Activated CD4-positive, CD25-positive, alpha-beta regulatory T cell (primary cell): Measurements from ENCODE around the gene ARL4A.
"Not testable (repeated sequence)": the region's sequence is repeated elsewhere in the genome, so short reads cannot be mapped to it uniquely, and the experiment has no call there.

Source experiments
- DNase-seq, 4 experiments: peaks; one replicate each; lab custom pipeline; 2025; lab: John Stamatoyannopoulos, UW

Gene ARL4A

GRCh38 chr7:12686891-12687717 lies at the start of gene ARL4A:
Gene ARL4A (plus strand): TSS chr7:12687633. CDS start chr7:12688255, 622 bp downstream.
- peak; percentile 68 to 80 (median 74) for DNase-seq

- no peak for DNase-seq
Observed at GRCh38 chr7:12637819-12638592, 49.4 kb upstream of the ARL4A start.

GRCh38 chr7:12638851-12639456 lies 48.5 kb upstream of the ARL4A start:
- DNase-seq: no peak

- DNase-seq: no peak
Observed at GRCh38 chr7:12640299-12641096, 46.9 kb upstream of the ARL4A start.

- DNase-seq: no peak
Observed at GRCh38 chr7:12641196-12641595, 46.2 kb upstream of the ARL4A start.

- DNase-seq: no peak
Observed at GRCh38 chr7:12642508-12642907, 44.9 kb upstream of the ARL4A start.

GRCh38 chr7:12643001-12643643 lies 44.3 kb upstream of the ARL4A start:
- DNase-seq: no peak

- no peak for DNase-seq
Observed at GRCh38 chr7:12643644-12644043, 43.8 kb upstream of the ARL4A start.

GRCh38 chr7:12645212-12645611 lies 42.2 kb upstream of the ARL4A start:
- DNase-seq: not testable (repeated sequence)

GRCh38 chr7:12646139-12646538 lies 41.3 kb upstream of the ARL4A start:
- DNase-seq: no peak

- DNase-seq: no peak
Observed at GRCh38 chr7:12647364-12648219, 39.8 kb upstream of the ARL4A start.

GRCh38 chr7:12648704-12649261 lies 38.6 kb upstream of the ARL4A start:
- DNase-seq: no peak

- DNase-seq: no peak
Observed at GRCh38 chr7:12649348-12649747, 38.1 kb upstream of the ARL4A start.

GRCh38 chr7:12650080-12650479 lies 37.4 kb upstream of the ARL4A start:
- no peak for DNase-seq

GRCh38 chr7:12653110-12653509 lies 34.3 kb upstream of the ARL4A start:
- DNase-seq: no peak

- no peak for DNase-seq
Observed at GRCh38 chr7:12653518-12653917, 33.9 kb upstream of the ARL4A start.

- DNase-seq: no peak
Observed at GRCh38 chr7:12655161-12655560, 32.3 kb upstream of the ARL4A start.

GRCh38 chr7:12660423-12660822 lies 27.0 kb upstream of the ARL4A start:
- DNase-seq: not testable (repeated sequence)

- not testable (repeated sequence) for DNase-seq
Observed at GRCh38 chr7:12660986-12661385, 26.4 kb upstream of the ARL4A start.

GRCh38 chr7:12661581-12661980 lies 25.9 kb upstream of the ARL4A start:
- DNase-seq: no peak
